Peyer's patch (tissue), 4 donors: ENCODE data around the gene USP34.

Experiments used
- POLR2A ChIP-seq, 2 donors: fragments of 450-650 bp; IDR thresholded peaks; one replicate each; pipeline ENCODE4 v1.5.1; 2017; ENCODE audit warnings: antibody characterized with exemption in 2 of 2, mild to moderate bottlenecking in 2 of 2, moderate library complexity in 2 of 2
- TF ChIP-seq, protein P1 (sequence below), 6 experiments: fragments of 450-650 bp in 4 of 6; fragments of 200-600 bp in 2 of 6; sonication (generic) in 1 of 6; IDR thresholded peaks; one replicate each; pipeline ENCODE4 v1.5.1; 2017 to 2019; ENCODE audit warnings: antibody characterized with exemption in 6 of 6, mild to moderate bottlenecking in 3 of 6, moderate library complexity in 1 of 6

DNA sequence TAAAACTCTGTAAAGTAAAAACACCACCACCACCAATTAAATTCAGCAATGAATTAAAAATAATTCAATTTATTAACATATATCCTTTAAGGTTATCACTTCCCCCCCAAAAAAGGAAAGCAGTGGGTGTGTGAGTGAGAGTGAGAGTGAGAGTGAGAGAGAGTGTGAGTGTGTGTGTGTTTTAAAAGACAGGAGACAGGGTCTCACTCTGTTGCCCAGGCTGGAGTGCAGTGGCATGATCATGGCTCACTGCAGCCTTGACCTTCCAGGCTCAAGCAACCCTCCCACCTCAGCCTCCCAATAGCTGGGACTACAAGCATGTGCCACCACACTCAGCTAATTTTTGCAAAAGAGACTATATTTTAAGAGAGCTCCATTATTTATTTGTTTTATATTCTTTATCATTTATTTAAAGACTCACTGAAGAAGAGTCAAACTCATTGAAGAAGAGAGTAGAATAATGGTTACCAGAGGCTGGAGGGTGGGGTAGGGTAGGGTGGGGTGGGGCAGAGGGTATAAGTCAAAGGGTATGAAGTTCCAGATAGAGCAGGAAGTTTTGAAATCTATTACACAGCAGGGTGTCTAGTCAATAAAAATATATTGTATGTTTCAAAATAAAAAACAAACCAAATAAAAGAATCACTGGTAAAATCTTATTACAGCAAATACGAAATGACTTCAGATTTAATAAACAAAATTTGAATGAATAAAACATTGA lies 187.3 kb downstream of the USP34 start:
- TF ChIP-seq, protein P1, sequence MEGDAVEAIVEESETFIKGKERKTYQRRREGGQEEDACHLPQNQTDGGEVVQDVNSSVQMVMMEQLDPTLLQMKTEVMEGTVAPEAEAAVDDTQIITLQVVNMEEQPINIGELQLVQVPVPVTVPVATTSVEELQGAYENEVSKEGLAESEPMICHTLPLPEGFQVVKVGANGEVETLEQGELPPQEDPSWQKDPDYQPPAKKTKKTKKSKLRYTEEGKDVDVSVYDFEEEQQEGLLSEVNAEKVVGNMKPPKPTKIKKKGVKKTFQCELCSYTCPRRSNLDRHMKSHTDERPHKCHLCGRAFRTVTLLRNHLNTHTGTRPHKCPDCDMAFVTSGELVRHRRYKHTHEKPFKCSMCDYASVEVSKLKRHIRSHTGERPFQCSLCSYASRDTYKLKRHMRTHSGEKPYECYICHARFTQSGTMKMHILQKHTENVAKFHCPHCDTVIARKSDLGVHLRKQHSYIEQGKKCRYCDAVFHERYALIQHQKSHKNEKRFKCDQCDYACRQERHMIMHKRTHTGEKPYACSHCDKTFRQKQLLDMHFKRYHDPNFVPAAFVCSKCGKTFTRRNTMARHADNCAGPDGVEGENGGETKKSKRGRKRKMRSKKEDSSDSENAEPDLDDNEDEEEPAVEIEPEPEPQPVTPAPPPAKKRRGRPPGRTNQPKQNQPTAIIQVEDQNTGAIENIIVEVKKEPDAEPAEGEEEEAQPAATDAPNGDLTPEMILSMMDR (IDR thresholded peaks at IDR 0.05) = no peak
- no peak for TF ChIP-seq POLR2A (IDR thresholded peaks at IDR 0.05)
